GM19463 (cell line): ENCODE results near the gene UPK1A.

Source experiments
- ATAC-seq: cut with Tn5 transposase; IDR thresholded peaks from one replicate; pipeline ENCODE4 v1.9.1; 2021; ENCODE audit warnings: mild to moderate bottlenecking, moderate library complexity; ENCODE audit not compliant: unreplicated experiment

The UPK1A gene

GRCh38 chr19:35666251-35666913 is at the start of gene UPK1A:
UPK1A (plus strand) TSS chr19:35666517; CDS start chr19:35666813, 296 bp downstream.
- ATAC-seq = no peak

- no peak for ATAC-seq
Measured at GRCh38 chr19:35618857-35619256, 47.5 kb upstream of the UPK1A start.

GRCh38 chr19:35619290-35619923 is 46.9 kb upstream of the UPK1A start:
- no peak for ATAC-seq

- ATAC-seq = no peak
Measured at GRCh38 chr19:35620001-35620400, 46.3 kb upstream of the UPK1A start.

- ATAC-seq = no peak
Measured at GRCh38 chr19:35621708-35622107, 44.6 kb upstream of the UPK1A start.

GRCh38 chr19:35622750-35623149 is 43.6 kb upstream of the UPK1A start:
- ATAC-seq = no peak

- no peak for ATAC-seq
Measured at GRCh38 chr19:35623327-35624010, 42.8 kb upstream of the UPK1A start.

GRCh38 chr19:35628264-35628564 is 38.1 kb upstream of the UPK1A start:
- ATAC-seq = no peak

- peak; percentile 98 for ATAC-seq
Measured at GRCh38 chr19:35628565-35629331, 37.6 kb upstream of the UPK1A start, which contains the start of gene RBM42. RBM42 (plus strand) TSS chr19:35629036; CDS start chr19:35629154, 118 bp downstream.

GRCh38 chr19:35629332-35629633 is 37.0 kb upstream of the UPK1A start:
- ATAC-seq = no peak

GRCh38 chr19:35633727-35634440 is 32.4 kb upstream of the UPK1A start:
- ATAC-seq = no peak

GRCh38 chr19:35636651-35637050 is 29.7 kb upstream of the UPK1A start:
- no peak for ATAC-seq

GRCh38 chr19:35637165-35637564 is 29.2 kb upstream of the UPK1A start:
- no peak for ATAC-seq

- no peak for ATAC-seq
Measured at GRCh38 chr19:35639321-35639639, 27.0 kb upstream of the UPK1A start.

GRCh38 chr19:35639863-35640262 is 26.5 kb upstream of the UPK1A start:
- no peak for ATAC-seq

- no peak for ATAC-seq
Measured at GRCh38 chr19:35641515-35642151, 24.7 kb upstream of the UPK1A start, which contains the start of gene ETV2. ETV2 (plus strand) TSS chr19:35641745; CDS start chr19:35642461, 716 bp downstream.

- no peak for ATAC-seq
Measured at GRCh38 chr19:35642312-35642711, 24.0 kb upstream of the UPK1A start.

GRCh38 chr19:35642798-35643254 is 23.5 kb upstream of the UPK1A start:
- ATAC-seq = no peak

GRCh38 chr19:35643255-35644205 is 22.8 kb upstream of the UPK1A start:
- peak; percentile 34 for ATAC-seq
